NCI-H748 treated with DMSO at 0.1 percent for 48 hours (cell line): Measurements from ENCODE around the gene MAGI1.

Source experiments
- DNase-seq: peaks from one replicate; lab custom pipeline; 2025; lab: John Stamatoyannopoulos, UW

The MAGI1 gene

GRCh38 chr3:65793495-65794200, 245.1 kb downstream of the MAGI1 start:
- no peak for DNase-seq

DNA sequence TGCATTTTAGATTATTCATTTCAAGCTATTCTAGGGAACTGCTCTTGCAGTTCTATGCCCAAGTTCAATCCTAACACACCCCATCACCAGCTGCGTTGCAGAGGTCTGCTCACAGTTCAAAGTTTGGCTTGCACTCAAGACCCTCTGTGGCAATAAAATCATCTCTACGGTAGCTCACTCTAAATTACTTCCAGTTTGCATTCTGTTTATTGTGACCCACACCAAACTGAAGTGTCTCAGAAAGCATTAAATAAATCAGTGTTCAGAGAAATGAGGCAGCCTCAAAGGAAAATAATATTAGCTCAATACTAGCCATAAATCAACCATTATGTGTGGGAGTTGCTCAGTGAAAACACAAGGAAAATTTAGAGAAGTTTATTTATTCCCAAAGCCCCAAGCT, 250.3 kb downstream of the MAGI1 start:
- no peak for DNase-seq

GRCh38 chr3:65787827-65788226, 250.9 kb downstream of the MAGI1 start:
- DNase-seq, result no peak

- no peak for DNase-seq
These were observed 251.4 kb downstream of the MAGI1 start for GRCh38 chr3:65787340-65787739.

DNA sequence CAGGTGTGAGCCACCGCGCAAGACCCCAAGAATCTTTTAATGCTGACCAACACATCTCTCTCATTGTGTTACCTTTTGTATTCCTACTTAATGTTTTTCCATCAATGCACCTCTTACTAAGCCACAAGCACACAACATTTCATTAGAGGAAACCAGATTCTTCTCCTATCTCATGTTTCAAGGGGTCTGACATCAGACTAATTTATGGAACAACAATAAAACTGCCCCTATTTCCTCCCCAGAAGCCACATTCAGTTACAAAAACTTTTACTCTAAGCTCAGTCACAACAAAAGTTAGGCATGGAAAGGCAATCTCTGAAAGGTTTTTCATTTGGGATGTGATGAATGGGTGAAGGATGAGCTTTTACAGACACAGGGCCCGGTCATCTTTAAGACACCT, 251.8 kb downstream of the MAGI1 start:
- DNase-seq, result no peak

- peak; percentile 58 for DNase-seq
These were observed 253.6 kb downstream of the MAGI1 start for GRCh38 chr3:65785065-65785645.

- DNase-seq, result no peak
These were observed 255.6 kb downstream of the MAGI1 start for GRCh38 chr3:65783117-65783516.

- no peak for DNase-seq
These were observed 257.1 kb downstream of the MAGI1 start for GRCh38 chr3:65781594-65781993.

DNA sequence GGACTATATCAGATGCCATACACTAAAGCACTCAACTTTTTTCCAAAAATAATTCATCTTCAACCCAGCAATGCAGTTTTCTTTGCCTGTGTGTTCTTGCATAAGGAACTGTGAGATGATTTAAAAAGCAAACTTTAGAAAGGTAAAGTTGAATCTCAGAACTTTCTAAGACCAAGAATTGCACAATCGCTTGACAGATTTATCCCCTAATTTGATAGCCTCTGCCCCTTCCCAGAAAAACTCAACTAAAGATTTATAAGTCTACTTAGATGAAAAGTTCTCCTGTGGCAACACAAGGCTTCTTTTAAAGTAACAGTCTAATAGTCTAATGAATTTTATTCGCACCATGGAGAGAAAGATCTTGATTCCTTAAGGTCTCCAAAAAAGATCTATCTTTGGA, 259.3 kb downstream of the MAGI1 start:
- DNase-seq, result no peak

GRCh38 chr3:65778968-65779367, 259.8 kb downstream of the MAGI1 start:
- no peak for DNase-seq

- DNase-seq, result no peak
These were observed 261.7 kb downstream of the MAGI1 start for GRCh38 chr3:65777050-65777449.

DNA sequence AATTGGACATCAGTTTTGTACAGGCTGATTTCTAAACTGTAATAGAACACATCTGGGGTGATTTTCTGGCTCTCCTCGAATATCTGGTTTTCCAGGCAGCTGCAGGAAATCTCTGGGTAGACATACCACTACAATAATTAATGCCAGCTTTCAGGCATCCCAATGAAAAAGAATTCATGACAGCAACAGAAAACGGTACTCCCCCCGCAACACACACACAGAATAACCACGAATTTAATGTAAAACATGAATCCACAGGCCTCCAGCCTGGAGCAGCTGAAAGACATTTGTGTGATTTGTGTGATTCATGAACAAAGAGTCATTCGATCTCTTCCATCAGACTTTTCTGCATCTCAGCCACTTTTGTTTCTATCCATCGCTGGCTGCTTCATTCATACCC, 262.2 kb downstream of the MAGI1 start:
- no peak for DNase-seq

- DNase-seq, result no peak
These were observed 262.6 kb downstream of the MAGI1 start for GRCh38 chr3:65776081-65776480.

GRCh38 chr3:65772758-65773157, 266.0 kb downstream of the MAGI1 start:
- DNase-seq, result no peak

DNA sequence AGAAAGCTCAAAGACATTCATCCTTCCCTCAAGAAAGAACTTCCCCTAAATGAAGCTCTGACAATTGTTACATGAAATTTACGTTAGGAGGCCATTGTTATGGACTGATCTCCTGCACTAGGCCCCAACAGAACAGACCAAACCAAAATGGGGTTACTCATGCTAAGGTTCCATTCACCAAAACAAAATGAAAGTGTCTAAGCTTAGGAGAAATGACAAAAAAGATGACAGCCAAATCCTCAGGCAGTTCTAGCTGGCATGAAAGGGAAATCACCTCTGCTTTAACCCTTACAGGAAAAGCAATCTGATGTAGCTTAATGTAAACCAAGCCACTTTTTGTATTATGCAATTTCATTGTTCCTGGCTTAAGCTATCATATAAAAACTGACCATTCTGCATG, 271.2 kb downstream of the MAGI1 start:
- no peak for DNase-seq

DNA sequence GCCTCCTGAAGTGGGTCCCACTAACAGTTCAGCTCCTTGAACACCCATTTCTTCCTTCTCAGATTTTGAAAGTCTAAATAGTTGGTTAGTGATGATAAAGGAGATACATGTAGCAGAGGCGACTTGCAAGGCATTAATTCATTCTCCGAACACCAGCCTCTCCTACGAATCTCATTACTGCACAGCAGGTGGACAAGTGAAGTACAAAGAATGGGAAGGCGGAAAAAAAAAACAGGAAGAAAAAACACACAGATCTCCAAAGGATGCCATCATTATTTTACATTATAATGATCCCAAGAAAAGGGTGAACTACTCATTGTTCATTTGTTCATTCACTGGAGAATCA, 276.5 kb downstream of the MAGI1 start:
- DNase-seq, result no peak

DNA sequence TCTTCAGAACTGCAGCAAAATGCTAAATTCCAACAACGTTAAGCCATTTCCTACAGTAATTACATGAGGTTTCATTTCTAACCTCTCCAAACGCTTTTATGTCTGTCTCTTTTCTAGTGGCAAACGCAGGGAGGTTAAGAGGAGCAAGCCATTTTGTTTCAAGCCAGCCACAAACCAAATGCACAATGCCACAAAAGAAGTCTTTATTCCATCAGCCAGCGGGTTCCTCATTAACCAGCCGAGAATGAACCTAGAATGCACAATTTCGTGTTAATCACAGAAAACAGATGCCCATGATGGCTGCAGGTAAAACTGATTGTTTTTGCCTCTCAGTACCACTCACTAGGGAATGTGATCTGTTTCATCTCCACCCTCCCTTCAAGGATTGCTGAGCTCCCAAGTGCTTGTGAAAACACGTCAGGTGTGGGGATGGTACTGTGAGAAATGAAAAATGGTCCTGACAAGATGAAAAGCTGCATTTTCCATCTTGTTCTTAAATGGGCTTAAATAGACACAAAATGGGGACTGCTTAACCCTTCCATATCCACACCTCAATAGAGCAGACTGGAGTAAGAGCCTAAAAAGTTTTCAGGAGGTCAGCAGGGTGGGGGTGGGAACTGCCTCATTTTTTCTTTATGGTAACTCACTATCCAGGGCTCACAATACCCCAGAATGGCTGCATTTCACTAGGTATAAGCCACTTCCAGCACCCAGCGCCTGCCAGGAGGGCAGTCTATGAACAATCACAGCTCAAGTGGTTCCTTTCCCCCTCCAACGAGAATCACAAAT, 277.1 kb downstream of the MAGI1 start:
- DNase-seq, result no peak

GRCh38 chr3:65758876-65759598, 279.7 kb downstream of the MAGI1 start:
- peak; percentile 5 for DNase-seq

DNA sequence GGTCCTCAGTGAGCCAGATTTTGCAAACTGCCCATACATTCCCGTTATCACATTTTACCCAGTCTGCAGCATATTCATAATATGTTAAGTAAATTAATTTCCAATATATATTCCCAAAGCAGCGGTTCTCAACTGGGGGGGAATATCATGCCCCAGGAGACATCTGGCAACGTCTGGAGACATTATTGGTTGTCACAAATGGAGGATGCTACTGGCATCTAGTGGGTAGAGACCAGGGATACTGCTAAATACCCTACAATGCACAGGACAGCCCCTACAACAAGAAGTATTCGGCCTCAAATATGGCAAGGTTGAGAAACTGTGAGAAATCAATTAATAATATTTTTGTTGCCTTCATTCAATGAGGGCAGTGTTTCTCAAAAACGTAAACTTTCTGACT, 280.3 kb downstream of the MAGI1 start:
- no peak for DNase-seq

DNA sequence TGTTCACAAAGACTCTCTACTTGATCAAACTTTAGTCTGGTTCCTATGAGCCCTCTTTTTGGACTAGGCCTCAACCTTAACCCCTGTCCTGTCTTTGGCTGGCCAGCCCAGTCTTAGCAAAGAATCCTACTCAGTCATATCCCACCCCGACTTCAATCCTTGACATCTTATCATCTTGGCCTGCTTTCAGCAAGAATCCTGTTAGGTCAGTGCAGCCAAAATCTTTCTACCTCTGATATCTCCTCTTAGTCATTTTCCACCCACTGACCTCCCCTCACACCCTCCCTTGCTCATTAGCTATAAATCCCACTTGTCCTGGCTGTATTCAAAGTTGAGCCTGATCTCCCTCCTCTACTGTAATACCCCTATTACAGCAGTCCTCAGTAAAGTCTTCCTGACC, 286.1 kb downstream of the MAGI1 start:
- DNase-seq, result no peak

DNA sequence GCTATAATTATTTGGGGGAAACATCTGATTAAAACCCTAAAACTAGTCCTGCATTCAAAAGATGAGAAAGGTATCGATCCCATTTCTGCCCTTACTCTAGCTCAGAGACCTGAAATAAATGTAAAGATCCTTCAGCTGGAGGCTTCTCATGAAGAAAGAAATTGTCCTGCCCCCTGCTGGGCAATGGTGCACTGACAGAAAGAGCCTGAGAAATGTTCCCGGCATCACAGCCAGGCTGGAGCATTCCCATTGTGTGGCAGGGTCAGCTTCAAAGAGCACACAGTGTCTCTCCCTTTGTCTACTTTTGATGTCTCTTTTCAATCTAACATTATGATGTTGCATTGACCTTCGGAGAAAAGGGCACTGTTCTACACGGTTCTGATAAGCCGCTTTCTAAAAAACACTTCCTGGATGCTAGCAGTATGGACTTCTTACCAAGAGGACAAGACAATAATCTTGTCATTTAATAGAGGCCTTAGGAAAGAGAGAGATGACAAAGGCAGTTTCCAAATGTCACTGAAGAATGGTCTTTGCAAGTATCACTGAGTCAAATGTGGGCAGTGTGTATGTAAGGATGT, 287.5 kb downstream of the MAGI1 start:
- DNase-seq, result no peak

DNA sequence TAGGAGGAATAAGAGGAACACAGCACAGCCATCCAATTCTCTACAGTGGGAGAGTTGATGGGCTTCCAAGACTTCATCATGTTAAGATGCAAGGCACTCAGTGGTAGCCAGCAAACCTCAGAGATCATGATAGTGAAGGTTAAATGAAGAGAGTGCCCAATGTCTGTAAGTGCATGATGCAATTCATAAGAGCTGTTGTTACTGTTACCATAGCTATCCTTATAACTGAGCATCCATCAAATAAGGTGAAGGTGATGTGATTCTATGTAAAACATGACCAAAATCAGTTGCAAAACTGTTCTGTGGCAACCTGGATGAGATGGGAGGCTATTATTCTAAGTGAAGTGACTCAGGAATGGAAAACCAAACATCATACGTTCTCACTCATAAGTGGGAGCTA, 289.7 kb downstream of the MAGI1 start:
- no peak for DNase-seq
